ENCODE data around the gene SGMS1. TPM values are rescaled to one million over a fixed set of nuclear protein-coding genes. Genes with fewer than 3 reads are reported as not detected.

SGMS1 gene
- total and polyA plus RNA-seq, 2 donors (not counting 1 experiment from before 2014, with no cell fraction given), result 39.9 to 82.1 TPM

DNA sequence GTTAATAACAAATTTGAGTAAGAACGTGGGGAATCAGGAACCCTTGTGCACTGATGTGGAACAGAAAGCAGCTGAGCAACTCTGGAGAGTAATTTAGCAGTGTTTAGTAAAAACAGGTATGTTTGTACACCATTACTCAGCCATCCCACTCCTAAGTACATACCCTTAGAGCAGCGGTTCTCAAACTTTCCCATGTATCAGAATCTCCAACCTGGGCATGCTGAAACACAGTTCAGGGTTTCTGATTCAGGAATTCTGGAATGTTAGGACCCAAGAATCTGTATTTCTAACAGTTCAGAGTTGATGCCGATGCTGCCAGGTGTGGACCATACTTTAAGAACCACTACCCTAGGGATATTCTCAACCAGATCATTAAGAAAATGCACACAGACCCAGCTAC, 5.1 kb downstream of the SGMS1 start:
- H4K20me1 ChIP-seq (ENCODE audit: control insufficient read depth, extremely low read depth, insufficient read depth, low read length), result no peaks in the 10 kb centered on the region
- no peak for DNase-seq (ENCODE audit: low read depth in 2 of 2)
- no peaks in the 10 kb centered on the region for H3K36me3 ChIP-seq (ENCODE audit: control insufficient read depth, insufficient read depth, low read length)
- peaks cover 2% of the 10 kb centered on the region for H3K4me1 ChIP-seq (ENCODE audit: control insufficient read depth, extremely low read depth, insufficient read depth, low read length)
- H3K9me3 ChIP-seq (ENCODE audit: control insufficient read depth, insufficient read depth, low read depth, low read length), result no peaks in the 10 kb centered on the region
- no peak overlapping the region for H2AFZ ChIP-seq (ENCODE audit: low read length)
- H3K4me3 ChIP-seq (replicated peaks in 1 of 4; ENCODE audit: control extremely low read depth in 1 of 4, insufficient read depth in 1 of 4, low read depth in 3 of 4, low read length in 4 of 4), result no peak overlapping the region
- no peak overlapping the region for H3K27ac ChIP-seq (ENCODE audit: insufficient read depth, low read length)
- no peak overlapping the region for H3K4me2 ChIP-seq (ENCODE audit: extremely low read depth, insufficient read depth, low read length)
- no peak overlapping the region for H3K9ac ChIP-seq (ENCODE audit: insufficient read depth, low read length)
- no peaks in the 10 kb centered on the region for H3K27me3 ChIP-seq (ENCODE audit: control insufficient read depth, insufficient read depth, low read length)
- peaks cover 5% of the 10 kb centered on the region for H3K79me2 ChIP-seq (ENCODE audit: control insufficient read depth, insufficient read depth, low read length)
- TF ChIP-seq EZH2 (IDR thresholded peaks at IDR 0.05; ENCODE audit: low read length, missing control alignments), result no peak
- TF ChIP-seq, protein P1, sequence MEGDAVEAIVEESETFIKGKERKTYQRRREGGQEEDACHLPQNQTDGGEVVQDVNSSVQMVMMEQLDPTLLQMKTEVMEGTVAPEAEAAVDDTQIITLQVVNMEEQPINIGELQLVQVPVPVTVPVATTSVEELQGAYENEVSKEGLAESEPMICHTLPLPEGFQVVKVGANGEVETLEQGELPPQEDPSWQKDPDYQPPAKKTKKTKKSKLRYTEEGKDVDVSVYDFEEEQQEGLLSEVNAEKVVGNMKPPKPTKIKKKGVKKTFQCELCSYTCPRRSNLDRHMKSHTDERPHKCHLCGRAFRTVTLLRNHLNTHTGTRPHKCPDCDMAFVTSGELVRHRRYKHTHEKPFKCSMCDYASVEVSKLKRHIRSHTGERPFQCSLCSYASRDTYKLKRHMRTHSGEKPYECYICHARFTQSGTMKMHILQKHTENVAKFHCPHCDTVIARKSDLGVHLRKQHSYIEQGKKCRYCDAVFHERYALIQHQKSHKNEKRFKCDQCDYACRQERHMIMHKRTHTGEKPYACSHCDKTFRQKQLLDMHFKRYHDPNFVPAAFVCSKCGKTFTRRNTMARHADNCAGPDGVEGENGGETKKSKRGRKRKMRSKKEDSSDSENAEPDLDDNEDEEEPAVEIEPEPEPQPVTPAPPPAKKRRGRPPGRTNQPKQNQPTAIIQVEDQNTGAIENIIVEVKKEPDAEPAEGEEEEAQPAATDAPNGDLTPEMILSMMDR (conservative IDR thresholded peaks at IDR 0.05 in 1 of 2, IDR thresholded peaks at IDR 0.05 in 1 of 2; ENCODE audit: low read depth in 1 of 2, low read length in 2 of 2), result no peak

DNA sequence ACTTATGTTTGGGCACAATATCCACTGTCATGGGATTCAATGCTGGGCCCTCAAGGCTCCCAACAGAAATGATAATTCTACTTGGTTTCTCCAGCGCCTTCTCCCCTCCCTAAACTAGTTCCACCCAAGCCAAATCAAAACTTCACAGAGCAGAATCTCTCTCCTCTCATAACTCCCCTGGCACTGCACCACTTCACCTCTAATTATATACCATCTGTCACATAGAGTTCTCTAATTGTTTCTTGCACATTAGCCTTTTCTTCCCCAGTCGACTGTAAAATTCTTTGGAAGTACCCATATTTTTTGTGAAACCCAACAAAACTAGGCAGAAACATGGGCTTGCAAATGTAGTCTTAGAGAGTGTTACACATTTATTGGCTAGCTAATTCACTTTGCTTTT, 8.1 kb downstream of the SGMS1 start:
- no peak overlapping the region for H3K27ac ChIP-seq (ENCODE audit: insufficient read depth, low read length)
- H3K9ac ChIP-seq (ENCODE audit: insufficient read depth, low read length), result no peak overlapping the region
- no peak overlapping the region for H3K4me3 ChIP-seq (replicated peaks in 1 of 4; ENCODE audit: control extremely low read depth in 1 of 4, insufficient read depth in 1 of 4, low read depth in 3 of 4, low read length in 4 of 4)
- no peak for DNase-seq (ENCODE audit: low read depth in 2 of 2)
- no peaks in the 10 kb centered on the region for H4K20me1 ChIP-seq (ENCODE audit: control insufficient read depth, extremely low read depth, insufficient read depth, low read length)
- H3K9me3 ChIP-seq (ENCODE audit: control insufficient read depth, insufficient read depth, low read depth, low read length), result no peaks in the 10 kb centered on the region
- TF ChIP-seq, protein P1 (conservative IDR thresholded peaks at IDR 0.05 in 1 of 2, IDR thresholded peaks at IDR 0.05 in 1 of 2; ENCODE audit: low read depth in 1 of 2, low read length in 2 of 2), result no peak
- TF ChIP-seq EZH2 (IDR thresholded peaks at IDR 0.05; ENCODE audit: low read length, missing control alignments), result no peak
- H3K27me3 ChIP-seq (ENCODE audit: control insufficient read depth, insufficient read depth, low read length), result no peaks in the 10 kb centered on the region
- H3K79me2 ChIP-seq (ENCODE audit: control insufficient read depth, insufficient read depth, low read length), result peaks cover 3% of the 10 kb centered on the region
- H3K4me1 ChIP-seq (ENCODE audit: control insufficient read depth, extremely low read depth, insufficient read depth, low read length), result no peaks in the 10 kb centered on the region
- H2AFZ ChIP-seq (ENCODE audit: low read length), result no peak overlapping the region
- no peaks in the 10 kb centered on the region for H3K36me3 ChIP-seq (ENCODE audit: control insufficient read depth, insufficient read depth, low read length)
- H3K4me2 ChIP-seq (ENCODE audit: extremely low read depth, insufficient read depth, low read length), result no peak overlapping the region

DNA sequence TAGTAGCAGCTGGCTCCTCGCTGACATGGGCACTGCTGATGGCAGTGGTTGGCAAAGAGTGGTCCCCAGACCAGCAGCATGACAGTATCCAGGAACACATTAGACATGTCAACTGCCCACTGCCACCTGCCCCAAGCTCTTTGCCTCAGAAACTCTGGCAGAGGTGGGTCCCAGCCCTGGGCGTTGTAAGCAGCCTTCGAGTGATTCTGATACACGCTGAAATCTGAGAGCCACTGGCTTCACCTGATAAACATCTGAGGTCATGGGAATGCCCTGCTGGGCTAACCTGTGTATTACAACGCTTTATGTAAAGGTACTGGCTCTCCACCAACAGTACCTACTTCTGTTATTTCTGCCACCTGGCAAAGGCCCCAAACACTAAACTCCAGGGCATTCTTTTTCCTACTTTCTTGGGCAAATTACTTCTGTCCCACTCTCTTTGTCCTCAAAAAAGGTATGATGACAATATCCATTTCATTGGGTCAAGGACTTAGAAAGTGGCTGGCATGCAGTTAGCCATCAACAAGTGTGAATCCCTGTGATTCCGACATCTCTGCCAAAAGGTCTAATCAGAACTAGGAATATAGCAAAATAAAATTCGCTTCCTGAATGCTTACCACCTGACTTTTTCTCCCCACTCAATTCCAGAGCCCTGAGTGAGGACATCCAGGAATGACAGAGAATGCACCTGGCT, 9.2 kb downstream of the SGMS1 start:
- Histone ChIP-seq H3K27me3 (ENCODE audit: control insufficient read depth, insufficient read depth, low read length) (no peaks in the 10 kb centered on the region), H3K36me3 (ENCODE audit: control insufficient read depth, insufficient read depth, low read length) (no peaks in the 10 kb centered on the region), H3K79me2 (ENCODE audit: control insufficient read depth, insufficient read depth, low read length) (peaks cover 3% of the 10 kb centered on the region), H3K27ac (ENCODE audit: insufficient read depth, low read length) (no peak overlapping the region), H2AFZ (ENCODE audit: low read length) (no peak overlapping the region), H3K9me3 (ENCODE audit: control insufficient read depth, insufficient read depth, low read depth, low read length) (no peaks in the 10 kb centered on the region), H4K20me1 (ENCODE audit: control insufficient read depth, extremely low read depth, insufficient read depth, low read length) (no peaks in the 10 kb centered on the region), H3K4me1 (ENCODE audit: control insufficient read depth, extremely low read depth, insufficient read depth, low read length) (no peaks in the 10 kb centered on the region), H3K4me3 (replicated peaks in 1 of 4; ENCODE audit: control extremely low read depth in 1 of 4, insufficient read depth in 1 of 4, low read depth in 3 of 4, low read length in 4 of 4) (no peak overlapping the region), H3K4me2 (ENCODE audit: extremely low read depth, insufficient read depth, low read length) (no peak overlapping the region), H3K9ac (ENCODE audit: insufficient read depth, low read length) (no peak overlapping the region)
- no peak for DNase-seq (ENCODE audit: low read depth in 2 of 2)
- no peak for TF ChIP-seq EZH2 (IDR thresholded peaks at IDR 0.05; ENCODE audit: low read length, missing control alignments)
- TF ChIP-seq, protein P1 (conservative IDR thresholded peaks at IDR 0.05 in 1 of 2, IDR thresholded peaks at IDR 0.05 in 1 of 2; ENCODE audit: low read depth in 1 of 2, low read length in 2 of 2), result no peak
